ENCODE measurements around the gene PQBP1.
"Not testable (repeated sequence)": the region's sequence is repeated elsewhere in the genome, so short reads cannot be mapped to it uniquely, and the experiment has no call there.

PQBP1 gene, protein sequence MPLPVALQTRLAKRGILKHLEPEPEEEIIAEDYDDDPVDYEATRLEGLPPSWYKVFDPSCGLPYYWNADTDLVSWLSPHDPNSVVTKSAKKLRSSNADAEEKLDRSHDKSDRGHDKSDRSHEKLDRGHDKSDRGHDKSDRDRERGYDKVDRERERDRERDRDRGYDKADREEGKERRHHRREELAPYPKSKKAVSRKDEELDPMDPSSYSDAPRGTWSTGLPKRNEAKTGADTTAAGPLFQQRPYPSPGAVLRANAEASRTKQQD

DNA sequence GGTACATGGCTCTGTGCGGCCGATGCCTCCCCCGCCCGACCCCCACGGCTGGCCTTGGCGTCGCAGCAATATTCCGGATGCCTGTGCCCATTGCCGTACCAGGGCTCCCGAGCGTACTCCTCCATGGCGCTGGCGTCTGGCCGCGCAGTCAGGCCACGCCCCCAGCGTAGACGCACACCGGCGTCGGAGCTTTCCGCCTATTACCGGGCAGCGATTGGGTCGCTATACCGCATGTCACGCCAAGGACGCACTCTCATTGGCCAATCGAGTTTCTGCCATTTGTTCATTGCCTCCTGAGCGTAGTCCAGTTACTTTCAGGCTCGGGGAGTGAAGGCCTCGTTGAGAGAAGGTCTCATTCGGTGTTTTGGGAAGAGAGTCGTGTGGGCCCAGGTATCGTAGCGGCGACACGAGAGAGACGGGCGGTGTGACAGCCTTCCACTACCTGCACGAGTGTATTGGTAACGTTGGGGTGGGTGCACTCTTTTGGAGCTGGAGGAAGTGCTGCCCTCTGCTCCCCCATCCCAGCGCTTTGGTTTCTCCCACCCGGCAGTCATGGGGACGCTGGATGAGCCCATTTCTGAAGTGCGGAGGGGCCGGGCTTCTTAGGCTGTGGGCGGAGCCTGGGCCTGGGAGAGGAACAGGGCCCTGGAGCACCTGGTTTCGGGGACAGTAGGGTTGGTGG lies at the start of gene PQBP1, which contains the start of gene TIMM17B:
Gene PQBP1 (plus strand): TSS at position 306 of the 682 bp plus-strand sequence. CDS start 580 bp downstream, outside the sequence.
Gene TIMM17B (minus strand): TSS at position 144 of the 682 bp plus-strand sequence. CDS start 19 bp downstream, at position 125.
- peak; percentile 86 to 93 for DNase-seq

DNA sequence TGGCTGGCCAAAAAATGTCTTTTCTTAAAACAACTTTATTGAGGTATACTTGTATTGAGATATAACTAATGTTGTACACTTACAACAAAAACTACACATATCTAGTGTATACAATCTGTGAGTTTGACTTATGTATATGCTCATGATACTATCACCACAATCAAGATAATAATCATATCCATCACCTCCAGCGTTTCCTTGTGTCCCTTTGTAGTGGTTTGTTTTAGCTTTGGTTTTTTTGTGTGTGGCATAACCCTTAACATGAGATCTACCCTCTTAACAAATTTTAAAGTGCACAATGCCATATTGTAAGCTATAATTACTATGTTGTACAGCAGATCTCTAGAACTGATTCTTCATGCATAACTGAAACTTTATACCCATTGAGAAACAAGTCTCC lies 48.9 kb upstream of the PQBP1 start:
- no peak for DNase-seq

DNA sequence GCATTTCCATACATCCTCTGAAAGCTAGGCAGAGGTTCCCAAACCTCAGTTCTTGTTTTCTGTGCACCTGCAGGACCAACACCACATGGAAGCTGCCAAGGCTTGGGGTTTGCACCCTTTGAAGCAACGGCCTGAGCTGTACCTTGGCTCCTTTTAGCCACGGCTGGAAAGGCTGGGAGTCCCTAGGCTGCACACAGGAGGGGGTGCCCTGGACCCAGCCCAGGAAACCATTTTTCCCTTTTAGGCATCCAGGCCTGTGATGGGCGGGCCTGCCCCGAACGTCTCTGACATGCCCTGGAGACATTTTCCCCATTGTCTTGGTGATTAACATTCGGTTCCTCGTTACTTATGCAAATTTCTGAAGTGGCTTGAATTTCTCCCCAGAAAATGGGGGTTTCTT lies 44.9 kb upstream of the PQBP1 start:
- DNase-seq, result no peak

DNA sequence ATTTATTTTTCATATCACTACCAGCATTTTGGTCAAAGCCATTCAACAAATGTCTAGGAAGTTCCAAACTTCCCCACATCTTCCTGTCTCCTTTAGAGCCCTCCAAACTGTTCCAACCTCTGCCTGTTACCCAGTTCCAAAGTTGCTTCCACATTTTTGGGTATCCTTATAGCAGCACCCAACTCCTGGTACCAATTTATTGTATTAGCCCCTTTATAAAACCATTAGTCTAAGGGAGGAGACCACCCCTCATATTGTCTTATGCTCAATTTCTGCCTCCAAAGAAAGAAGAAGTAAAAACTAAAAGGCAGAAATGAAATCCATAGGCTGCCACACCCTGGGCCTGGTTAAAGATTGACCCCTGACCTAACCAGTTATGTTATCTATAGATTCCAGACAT lies 44.2 kb upstream of the PQBP1 start:
- not testable (repeated sequence) for DNase-seq

DNA sequence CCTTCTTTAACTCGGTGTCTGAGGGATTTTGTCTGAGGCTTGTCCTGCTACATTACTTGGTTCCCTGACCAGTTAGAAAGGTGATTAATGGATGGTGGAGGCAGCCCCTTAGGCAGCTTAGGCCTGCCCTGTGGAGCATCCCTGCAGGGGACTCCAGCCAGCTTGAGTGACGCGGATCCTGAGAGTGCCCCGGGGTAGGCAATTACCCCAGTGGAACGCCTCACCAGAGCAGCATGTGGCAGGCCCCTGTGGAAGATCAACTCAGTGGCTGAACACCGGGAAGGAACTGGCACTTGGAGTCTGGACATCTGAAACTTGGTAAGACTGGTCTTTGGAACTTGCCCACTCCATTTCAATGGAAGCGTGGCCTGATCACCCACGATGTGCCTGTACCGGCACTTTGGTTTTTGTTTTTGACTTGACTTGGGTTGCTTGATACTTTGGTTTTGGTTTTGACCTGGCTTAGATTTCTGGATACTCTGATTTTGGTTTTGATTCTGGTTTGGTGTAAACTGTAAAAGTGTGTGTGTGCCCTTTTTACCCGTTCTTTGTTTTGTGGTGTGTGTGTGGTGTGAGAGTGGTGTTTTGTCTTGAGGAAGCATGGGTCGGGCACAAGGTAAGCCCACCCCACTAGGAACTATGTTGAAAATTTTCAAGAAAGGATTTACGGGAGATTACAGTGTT lies 43.5 kb upstream of the PQBP1 start:
- not testable (repeated sequence) for DNase-seq

DNA sequence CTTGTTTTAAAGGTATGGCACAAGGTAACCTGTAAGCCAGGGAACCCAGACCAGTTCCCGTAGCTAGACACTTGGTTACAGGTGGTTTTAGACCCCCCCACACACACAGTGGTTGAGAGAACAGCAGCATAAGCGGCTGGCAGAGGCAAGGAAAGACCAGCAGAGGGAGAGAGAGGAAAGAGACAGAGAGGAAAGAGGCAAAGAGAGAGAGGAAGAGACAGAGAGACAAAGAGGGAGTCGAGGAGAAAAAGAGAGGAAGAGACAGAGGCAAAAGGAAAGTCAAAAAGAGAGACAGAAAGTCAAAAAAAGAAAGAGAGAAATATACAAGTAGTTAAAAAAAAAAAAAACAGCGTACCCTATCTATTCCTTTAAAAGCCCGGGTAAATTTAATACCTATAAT lies 42.8 kb upstream of the PQBP1 start:
- DNase-seq, result no peak

DNA sequence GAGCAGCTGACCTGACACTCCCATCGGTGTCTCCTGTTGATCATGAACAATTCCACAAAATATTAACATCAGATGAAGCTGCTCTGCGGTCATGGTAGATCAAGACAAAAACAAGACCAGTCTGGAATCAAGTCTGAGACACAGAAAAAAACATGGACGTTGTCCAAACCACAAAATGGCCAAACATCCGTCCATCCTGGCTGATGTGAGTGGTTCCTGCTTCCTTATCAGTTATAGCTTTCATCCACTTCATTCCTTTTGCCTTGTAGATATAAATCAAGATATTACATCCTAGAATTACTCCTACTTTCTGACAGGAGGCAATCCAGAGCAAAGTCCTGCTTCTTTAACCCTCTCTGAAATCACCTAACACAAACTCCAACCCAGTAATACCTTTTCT lies 33.5 kb upstream of the PQBP1 start:
- no peak for DNase-seq

DNA sequence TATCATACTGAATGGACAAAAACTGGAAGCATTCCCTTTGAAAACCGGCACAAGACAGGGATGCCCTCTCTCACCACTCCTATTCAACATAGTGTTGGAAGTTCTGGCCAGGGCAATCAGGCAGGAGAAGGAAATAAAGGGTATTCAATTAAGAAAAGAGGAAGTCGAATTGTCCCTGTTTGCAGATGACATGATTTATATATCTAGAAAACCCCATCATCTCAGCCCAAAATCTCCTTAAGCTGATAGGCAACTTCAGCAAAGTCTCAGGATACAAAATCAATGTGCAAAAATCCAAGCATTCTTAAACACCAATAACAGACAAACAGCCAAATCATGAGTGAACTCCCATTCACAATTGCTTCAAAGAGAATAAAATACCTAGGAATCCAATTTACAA lies 25.7 kb upstream of the PQBP1 start:
- DNase-seq, result not testable (repeated sequence)

DNA sequence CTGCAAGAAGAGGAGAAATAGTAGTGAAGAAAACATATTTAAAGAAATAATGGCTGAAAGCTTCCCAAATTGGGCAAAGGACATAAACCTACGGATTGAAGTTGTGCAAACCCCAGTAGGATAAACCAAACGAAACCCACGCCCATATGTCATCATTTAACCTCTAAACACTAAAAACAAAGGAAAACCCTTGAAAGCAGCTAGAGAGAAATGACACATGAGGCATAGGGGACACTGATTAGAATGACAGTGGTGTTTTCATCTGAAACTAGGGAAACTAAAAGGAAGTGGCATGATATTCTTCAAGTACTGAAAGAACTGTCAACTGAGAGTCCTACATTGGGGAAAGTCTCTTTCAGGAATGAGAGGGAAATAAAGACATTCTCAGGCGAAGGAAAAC lies 20.8 kb upstream of the PQBP1 start:
- DNase-seq, result not testable (repeated sequence)

DNA sequence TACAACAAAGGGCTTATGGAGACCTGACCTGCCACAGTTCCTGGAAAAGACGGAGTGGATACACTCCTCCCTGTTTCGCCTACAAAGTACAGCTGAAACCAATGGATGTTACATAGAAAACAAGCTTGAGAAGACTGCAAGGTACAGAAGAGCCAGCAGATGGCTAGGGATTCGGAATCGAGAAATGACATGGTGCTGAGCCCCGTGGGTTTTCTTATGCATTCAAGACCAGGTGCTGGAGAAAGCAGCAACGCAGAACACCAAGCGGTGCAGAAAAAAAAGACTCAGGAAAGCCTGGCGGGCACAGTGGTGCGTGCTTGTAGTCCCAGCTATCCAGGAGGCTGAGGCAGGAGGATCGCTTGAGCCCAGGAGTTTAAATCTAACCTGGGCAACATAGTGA lies 14.0 kb upstream of the PQBP1 start:
- no peak for DNase-seq

DNA sequence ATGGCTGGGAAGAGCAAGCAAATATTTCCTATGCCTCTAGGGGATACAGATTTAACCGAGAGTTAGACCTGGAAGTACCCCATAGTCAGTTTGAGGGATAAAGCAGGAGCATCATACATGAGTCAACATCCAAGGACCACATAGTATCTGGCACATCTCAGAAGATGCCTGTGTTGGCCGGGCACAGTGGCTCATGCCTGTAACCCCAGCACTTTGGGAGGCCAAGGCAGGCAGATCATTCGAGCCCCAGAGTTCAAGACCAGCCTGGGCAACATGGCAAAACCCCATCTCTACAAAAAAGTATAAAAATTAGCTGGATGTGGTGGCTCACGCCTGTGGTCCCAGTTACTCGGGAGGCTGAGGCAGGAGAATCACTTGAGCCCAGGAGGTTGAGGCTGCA lies 11.1 kb upstream of the PQBP1 start:
- not testable (repeated sequence) for DNase-seq

DNA sequence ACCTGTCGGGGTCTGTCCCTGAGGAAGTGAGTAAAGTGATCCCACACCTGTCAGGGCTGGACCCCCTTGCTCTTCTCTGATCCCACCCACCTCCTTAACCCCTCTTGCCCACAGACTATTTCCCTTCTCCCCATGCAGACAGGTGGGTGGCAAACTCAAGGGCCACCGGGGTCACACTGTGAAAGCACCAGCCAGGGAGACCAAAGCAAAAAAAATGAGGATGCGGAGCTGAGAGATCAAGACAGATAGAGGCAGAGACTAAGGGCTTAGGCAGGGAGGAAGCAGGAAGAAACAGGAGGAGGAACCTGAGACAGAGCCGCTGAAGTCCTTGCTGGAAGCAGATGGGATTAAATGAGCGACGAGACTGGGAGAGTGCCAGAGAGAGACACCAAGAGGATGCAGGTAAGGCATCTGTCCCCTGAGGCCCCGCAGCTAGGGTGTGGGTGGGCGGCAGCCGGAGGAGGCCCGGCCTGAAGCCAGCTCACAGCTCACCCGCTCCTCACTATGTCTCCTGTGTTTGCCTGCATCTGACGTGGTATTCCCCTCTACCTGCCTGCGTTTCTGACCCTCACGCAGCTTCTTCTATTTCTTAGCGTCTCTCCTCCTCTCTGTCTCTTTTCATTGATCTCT lies 7.3 kb upstream of the PQBP1 start:
- no peak for DNase-seq

DNA sequence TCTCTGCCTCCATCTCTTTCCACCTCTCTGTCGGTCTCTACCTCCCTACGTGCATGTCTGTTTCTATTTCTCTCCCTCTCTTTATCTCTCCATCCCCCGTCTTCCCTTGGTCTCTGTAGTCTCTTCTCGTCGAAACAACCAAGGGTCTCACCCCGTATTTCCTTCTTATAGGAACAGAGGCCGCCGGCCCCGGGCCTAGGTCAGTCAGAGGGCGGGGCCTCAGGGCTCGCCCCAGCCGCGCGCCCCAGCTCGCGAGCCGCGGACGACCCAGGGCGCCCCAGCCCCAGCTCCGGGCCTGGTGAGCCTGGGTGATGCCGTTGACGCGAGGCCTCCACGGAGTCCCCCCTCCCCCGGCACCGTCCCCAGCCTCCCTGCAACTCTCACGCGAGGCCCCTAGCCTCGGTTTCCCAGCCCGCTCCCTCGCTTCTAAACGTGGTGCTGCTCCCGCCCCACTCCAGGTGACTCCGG lies 6.8 kb upstream of the PQBP1 start:
- no peak for DNase-seq

DNA sequence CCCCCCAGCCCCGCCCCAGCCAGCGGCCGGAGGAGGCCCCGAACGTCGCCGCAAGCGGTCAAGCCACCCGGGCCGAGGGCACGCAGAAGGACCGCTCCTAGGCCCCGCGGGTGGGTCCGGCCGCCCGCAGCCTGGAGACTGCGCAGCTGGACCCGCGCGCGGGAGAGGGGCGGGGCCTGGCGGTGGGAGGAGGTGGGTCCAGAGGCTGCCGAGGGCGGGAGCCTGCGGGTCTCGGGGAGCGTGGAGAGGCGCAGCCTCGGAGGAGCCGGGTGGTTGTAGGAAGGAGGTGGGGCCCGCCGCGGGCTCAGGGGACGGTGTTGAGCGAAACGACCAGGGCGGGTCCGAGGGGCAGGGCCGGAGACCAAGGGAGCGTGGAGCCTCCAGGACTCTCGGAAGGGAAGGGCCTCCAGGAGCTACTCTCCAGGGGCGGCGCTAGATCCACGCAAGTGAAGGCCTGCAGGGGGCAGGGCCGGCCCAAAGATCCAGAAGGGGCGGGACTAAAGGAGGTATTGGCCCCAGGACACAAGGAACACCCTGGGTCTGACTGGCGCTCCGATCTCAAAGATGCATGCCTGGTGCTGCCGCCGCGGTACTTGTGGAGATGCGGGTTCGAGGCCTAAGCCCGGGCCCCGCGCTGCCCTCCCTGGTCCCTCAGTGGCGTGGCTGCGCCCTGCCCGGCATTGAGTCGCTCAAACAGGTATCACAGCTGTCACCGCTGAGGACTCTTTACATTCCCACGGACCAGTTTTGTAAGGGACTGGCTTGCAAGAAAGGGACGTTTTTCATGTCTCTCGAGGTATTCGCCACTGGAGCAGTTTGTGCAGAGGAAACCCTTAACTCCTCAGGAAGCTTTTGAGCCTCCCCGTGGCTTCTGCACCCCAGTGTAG lies 6.1 kb upstream of the PQBP1 start:
- peak; percentile 80 to 85 for DNase-seq

DNA sequence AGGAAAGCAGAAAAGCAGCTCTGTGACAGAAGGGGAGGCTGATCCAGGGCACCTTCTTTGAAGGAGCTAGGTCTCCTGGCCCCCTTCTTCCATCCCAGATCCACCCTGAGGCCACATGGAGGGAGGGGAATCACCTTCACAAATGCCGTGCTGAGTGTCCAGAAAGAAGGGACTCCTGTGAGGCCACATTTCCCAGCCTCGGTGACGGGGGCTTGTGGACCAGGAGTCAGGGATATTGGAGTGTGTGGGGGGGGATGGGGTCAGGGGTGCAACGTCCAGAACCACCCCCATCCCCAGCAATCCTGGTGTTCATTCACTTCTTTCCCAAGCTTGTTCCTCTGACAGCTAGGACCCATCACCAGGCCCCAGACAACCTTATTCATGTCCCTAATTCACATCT lies 4.8 kb upstream of the PQBP1 start:
- no peak for DNase-seq

DNA sequence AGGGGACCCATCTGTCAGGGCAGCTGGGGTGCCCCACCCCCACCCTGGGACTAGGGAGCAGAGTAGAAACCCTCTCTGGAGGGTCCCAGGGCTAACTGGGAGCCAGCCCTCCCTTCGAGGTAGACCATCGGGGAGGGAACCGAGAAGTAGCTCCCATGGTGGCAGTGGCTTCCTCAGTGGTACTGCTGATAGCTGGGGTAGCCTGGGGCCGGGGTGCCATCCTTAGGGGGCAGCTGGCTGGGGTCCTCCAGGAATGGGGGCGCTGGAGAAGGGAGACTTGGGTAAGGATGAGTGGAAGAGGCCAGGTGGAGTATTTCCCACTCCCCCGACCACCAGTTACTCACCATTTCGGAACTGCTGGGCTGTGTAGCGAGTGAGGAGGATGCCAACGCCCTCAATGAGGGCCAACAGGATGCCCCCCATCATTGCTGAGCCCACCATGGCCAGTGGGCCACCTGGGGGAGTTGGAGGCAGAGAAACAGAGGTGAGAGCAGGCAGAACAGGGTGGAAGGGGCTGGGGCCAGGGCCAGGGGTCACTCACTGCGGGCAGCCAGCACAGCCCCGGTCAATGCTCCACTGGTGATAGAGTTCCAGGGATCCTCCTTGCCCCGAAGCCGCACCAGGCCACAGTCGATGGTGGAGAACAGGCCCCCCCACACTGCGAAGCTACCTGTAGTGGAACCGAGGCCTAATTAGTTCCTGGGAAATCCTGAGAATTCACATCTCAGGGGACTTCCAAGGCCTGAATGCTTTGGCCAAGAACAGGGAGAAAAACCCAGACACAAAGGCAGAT lies 4.0 kb upstream of the PQBP1 start:
- no peak for DNase-seq

DNA sequence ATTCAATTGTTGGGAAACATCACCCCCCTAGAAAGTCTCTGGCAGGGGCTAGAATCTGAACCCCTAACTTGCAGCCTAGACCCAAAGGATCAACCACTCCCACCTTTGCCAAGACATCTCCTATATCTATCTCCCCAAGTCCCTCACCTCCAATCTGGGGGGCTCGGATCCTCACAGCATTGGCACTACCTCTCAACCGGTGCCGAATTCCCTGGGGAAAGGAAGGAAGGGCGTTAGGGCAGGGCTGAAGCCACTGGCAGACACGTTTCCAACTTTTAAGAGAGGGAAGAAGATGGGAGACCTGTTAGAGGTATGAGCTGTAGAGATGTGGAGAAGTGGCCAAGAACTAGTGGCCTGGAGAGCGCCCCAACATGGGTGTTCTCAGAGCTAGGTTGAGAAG lies 2.8 kb upstream of the PQBP1 start:
- DNase-seq, result no peak

DNA sequence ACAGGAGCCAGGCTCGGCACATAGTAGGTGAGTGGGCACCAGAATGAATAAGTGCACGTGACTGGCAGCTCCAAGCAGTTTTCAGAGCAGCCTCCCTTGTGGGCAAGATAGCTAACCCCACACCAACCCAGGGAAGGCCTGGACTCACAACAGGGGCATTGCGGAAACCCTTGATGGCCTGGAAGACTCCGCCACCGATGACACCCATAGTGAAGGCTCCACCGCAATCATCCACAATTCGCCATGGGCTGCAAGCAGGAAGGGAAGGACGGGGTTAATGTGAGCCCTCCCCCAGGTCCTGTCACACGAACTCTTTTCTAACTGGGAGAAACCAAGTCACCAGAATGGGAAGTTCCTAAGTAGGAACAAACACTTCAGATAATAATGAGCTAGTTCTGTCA lies 1.1 kb upstream of the PQBP1 start:
- no peak for DNase-seq

DNA sequence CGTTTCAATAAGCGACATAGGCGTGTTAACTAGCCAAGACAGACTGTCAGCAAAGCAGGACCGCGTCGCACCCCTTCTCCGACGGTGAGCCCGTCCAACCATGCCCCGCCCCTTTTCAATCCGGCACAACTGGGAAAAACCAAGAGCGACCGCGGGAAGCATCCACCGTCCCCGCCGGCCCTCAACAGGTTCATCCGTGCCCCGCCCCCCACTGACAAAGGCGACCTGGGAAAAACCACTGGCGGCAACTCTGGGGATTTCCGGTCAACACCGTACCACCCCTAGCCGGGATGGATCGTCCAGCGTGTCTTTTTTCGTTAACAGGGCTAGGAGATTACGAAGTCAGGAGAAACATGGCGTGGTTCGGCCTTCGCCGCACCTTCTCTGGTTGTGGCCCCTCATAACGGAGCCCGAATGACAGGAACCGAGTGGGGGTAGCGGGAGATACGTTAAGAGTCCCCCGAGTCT lies 539 bp upstream of the PQBP1 start:
- DNase-seq, result peak; percentile 67 to 72

DNA sequence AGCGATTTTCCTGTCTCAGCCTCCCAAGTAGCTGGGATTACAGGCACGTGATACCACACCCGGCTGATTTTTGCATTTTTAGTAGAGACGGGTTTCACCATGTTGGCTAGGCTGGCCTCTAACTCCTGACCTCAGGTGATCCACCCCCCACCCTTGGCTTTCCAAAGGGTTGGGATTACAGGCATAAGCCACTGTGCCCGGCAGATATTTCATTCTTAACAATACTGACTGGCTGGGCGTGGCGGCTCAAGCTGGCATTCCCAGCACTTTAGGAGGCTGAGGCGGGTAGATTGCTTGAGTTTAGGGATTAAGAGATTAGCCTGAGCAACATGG lies 1.3 kb downstream of the PQBP1 start:
- DNase-seq, result no peak

DNA sequence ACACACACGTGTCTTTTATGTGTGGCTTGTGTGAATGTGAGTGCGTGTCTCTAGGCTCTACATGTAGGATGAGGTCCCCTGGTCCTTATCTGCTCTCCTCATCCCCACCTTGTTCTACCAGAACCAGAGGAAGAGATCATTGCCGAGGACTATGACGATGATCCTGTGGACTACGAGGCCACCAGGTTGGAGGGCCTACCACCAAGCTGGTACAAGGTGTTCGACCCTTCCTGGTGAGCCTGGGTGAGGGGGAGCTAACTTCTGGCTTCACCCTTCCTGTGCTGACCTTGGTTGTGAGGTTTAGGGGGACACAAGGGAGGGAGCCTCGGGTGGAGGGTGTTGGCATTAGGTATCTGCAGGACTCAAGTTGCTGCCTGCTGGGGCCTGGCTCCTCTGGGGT lies 3.3 kb downstream of the PQBP1 start:
- no peak for DNase-seq

DNA sequence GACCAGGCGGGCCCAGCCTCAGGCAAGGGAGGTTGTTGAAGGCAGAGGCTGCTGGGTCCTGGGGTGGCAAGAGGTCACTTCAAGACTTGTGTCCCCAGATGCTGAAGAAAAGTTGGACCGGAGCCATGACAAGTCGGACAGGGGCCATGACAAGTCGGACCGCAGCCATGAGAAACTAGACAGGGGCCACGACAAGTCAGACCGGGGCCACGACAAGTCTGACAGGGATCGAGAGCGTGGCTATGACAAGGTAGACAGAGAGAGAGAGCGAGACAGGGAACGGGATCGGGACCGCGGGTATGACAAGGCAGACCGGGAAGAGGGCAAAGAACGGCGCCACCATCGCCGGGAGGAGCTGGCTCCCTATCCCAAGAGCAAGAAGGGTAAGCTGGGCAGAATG lies 4.4 kb downstream of the PQBP1 start:
- no peak for DNase-seq

Data from NCI-H1930 (cell line).